ENCODE results near the gene PPFIBP1. TPM values are rescaled to one million over a fixed set of nuclear protein-coding genes. Genes with fewer than 3 reads are reported as not detected.
"Not testable (repeated sequence)": the region's sequence is repeated elsewhere in the genome, so short reads cannot be mapped to it uniquely, and the experiment has no call there.

PPFIBP1 gene
- total and polyA plus RNA-seq, 2 of the 4 experiments (the other 2 are of a cell fraction) = 30.4 to 72.2 TPM

DNA sequence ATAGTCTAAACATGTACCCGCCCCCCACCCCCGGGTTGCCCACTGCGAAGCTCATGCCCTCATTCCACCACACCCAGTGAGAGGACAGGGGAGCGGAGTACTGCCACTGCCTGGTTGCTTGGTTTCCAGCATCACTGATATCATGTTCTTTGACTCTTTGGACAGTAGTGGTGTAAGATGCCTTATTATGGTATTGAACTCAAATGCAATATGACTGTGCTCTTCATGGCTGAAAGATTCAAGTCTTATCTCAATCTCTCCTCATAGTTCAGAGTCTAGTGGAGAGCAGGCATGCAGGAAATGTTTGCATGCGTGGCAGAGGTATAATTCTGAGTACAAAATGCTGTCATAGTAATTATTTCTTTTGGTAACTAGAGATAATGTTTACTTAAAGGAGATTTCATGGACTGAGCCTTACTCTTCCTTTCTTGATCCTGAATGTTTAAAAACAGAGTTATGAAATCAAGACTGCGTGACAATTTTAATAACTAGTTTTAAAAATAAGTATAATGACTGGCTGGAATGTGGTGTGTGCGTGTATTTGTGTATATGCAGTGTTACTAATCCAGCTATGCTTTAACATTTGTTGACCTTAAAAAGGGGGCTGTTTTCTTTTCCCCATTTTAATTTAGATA, 116.7 kb downstream of the PPFIBP1 start:
- H3K9me3 ChIP-seq (ENCODE audit: control insufficient read depth, insufficient read depth, low read length); intact Hi-C loops (cut with micrococcal nuclease); H2AK9ac ChIP-seq (replicated peaks; ENCODE audit: low read depth, low read length, poor library complexity); H4K5ac ChIP-seq (ENCODE audit: low read depth, low read length); H3K27me3 ChIP-seq (ENCODE audit: control insufficient read depth, insufficient read depth, low read length); H2BK15ac ChIP-seq (ENCODE audit: low read depth, low read length); dilution Hi-C loops (cut with HindIII; ENCODE audit: low sequenced_read_pairs, unreplicated experiment); H3K36me3 ChIP-seq (ENCODE audit: control insufficient read depth, insufficient read depth, low read length); H3K4me3 ChIP-seq (ENCODE audit: insufficient read depth, low read depth, low read length); POLR2A ChIA-PET (ENCODE audit: unreplicated experiment); H3K56ac ChIP-seq (ENCODE audit: extremely low read depth, insufficient read depth, low read length); H2BK20ac ChIP-seq (ENCODE audit: low read depth, low read length); H3K9me1 ChIP-seq (ENCODE audit: insufficient read depth, low read length); CTCF ChIA-PET; H2AK5ac ChIP-seq (ENCODE audit: low read depth, low read length); H4K91ac ChIP-seq (ENCODE audit: insufficient read depth, low read depth, low read length); H3K4me2 ChIP-seq (ENCODE audit: low read depth, low read length); H3K23ac ChIP-seq (ENCODE audit: low read depth, low read length); BruUV-seq (replicated peaks); H2AFZ ChIP-seq (replicated peaks; ENCODE audit: low read length, poor library complexity); in situ Hi-C loops (cut with MboI; ENCODE audit: low sequenced_read_pairs); H2BK120ac ChIP-seq (ENCODE audit: low read depth, low read length); H4K20me1 ChIP-seq (ENCODE audit: insufficient read depth, low read length); H3K4me1 ChIP-seq (ENCODE audit: control insufficient read depth, insufficient read depth, low read length); H3K14ac ChIP-seq (replicated peaks; ENCODE audit: low read depth, low read length): not testable (repeated sequence)
- Histone ChIP-seq H3K9ac (ENCODE audit: low read depth, low read length) (peak overlapping the region; percentile 16; the same call in 1 of the 2 replicates), H3K18ac (ENCODE audit: low read depth, low read length) (peak overlapping the region; percentile 86), H3K27ac (ENCODE audit: insufficient read depth, low read length) (peak overlapping the region; percentile 95; the same call in 1 of the 2 replicates), H3K79me1 (ENCODE audit: low read depth in 1 of 2, low read length in 2 of 2) (peaks cover 13 to 41% of the 10 kb centered on the region in 2 experiments; a peak in 3 of 4 replicates), H4K8ac (ENCODE audit: low read depth in 2 of 2, low read length in 2 of 2) (peak overlapping the region in 1 of 2 experiments; percentile 35; a peak in 1 of 4 replicates), H3K4ac (ENCODE audit: low read depth, low read length) (0 out of 2 replicates have a peak overlapping the region, but pooled peaks have one; percentile 8), H2BK5ac (ENCODE audit: low read depth, low read length, poor library complexity, severe bottlenecking) (peak overlapping the region; percentile 68)
- ATAC-seq (ENCODE audit: low read depth) (peak; percentile 84), DNase-seq (peak; percentile 60)
- no CpG with 5 or more reads among the region's 7 CpGs for WGBS, 2 experiments (ENCODE audit: extremely low coverage in 2 of 2, insufficient read length in 1 of 2)

DNA sequence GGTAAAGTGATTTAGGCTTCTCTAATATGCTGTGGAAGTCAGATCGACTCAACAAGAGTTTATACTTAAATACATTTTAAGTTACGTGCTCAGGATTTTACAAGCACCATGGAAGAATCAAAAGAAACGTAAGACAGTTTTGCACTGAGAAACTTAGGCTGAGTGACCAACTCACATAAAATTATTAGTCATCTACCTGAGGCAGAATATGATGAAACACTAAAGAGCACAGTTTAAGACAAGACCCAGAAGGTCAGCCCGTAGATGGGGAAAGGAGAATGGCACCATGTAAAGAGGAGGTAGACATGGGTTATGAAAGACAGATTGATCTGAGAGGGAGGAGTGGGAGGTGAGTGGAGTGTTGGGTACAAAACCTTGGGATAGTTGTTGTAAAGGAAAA, 118.4 kb downstream of the PPFIBP1 start:
- H4K91ac ChIP-seq (ENCODE audit: insufficient read depth, low read depth, low read length); H3K27ac ChIP-seq (ENCODE audit: insufficient read depth, low read length); H3K36me3 ChIP-seq (ENCODE audit: control insufficient read depth, insufficient read depth, low read length); H3K23ac ChIP-seq (ENCODE audit: low read depth, low read length); ATAC-seq (ENCODE audit: low read depth); H3K4me3 ChIP-seq (ENCODE audit: insufficient read depth, low read depth, low read length); in situ Hi-C loops (cut with MboI; ENCODE audit: low sequenced_read_pairs); H3K4me1 ChIP-seq (ENCODE audit: control insufficient read depth, insufficient read depth, low read length); H3K9me1 ChIP-seq (ENCODE audit: insufficient read depth, low read length); H4K20me1 ChIP-seq (ENCODE audit: insufficient read depth, low read length); H4K5ac ChIP-seq (ENCODE audit: low read depth, low read length); H2AFZ ChIP-seq (replicated peaks; ENCODE audit: low read length, poor library complexity); intact Hi-C loops (cut with micrococcal nuclease); H2BK15ac ChIP-seq (ENCODE audit: low read depth, low read length); H3K14ac ChIP-seq (replicated peaks; ENCODE audit: low read depth, low read length); DNase-seq; H2BK20ac ChIP-seq (ENCODE audit: low read depth, low read length); POLR2A ChIA-PET (ENCODE audit: unreplicated experiment); H2BK120ac ChIP-seq (ENCODE audit: low read depth, low read length); CTCF ChIA-PET; H3K9ac ChIP-seq (ENCODE audit: low read depth, low read length); H3K18ac ChIP-seq (ENCODE audit: low read depth, low read length); H2AK5ac ChIP-seq (ENCODE audit: low read depth, low read length); H3K27me3 ChIP-seq (ENCODE audit: control insufficient read depth, insufficient read depth, low read length); H3K9me3 ChIP-seq (ENCODE audit: control insufficient read depth, insufficient read depth, low read length); H3K56ac ChIP-seq (ENCODE audit: extremely low read depth, insufficient read depth, low read length); H3K4me2 ChIP-seq (ENCODE audit: low read depth, low read length); H2BK5ac ChIP-seq (ENCODE audit: low read depth, low read length, poor library complexity, severe bottlenecking); BruUV-seq (replicated peaks); H2AK9ac ChIP-seq (replicated peaks; ENCODE audit: low read depth, low read length, poor library complexity); H3K4ac ChIP-seq (ENCODE audit: low read depth, low read length); dilution Hi-C loops (cut with HindIII; ENCODE audit: low sequenced_read_pairs, unreplicated experiment); H4K8ac ChIP-seq (ENCODE audit: low read depth in 2 of 2, low read length in 2 of 2): not testable (repeated sequence)
- WGBS, 2 experiments (ENCODE audit: extremely low coverage in 2 of 2, insufficient read length in 1 of 2) = 80% methylated on average over 1 of the region's 4 CpGs; no CpG with 5 or more reads in 1 of the 2 experiments
- peaks cover 17 to 41% of the 10 kb centered on the region in 2 experiments; a peak in 3 of 4 replicates for H3K79me1 ChIP-seq (ENCODE audit: low read depth in 1 of 2, low read length in 2 of 2)

All from IMR-90 (cell line).